ENCODE data around the gene ERI3.
A peak's percentile ranks its signal among the peaks of the same experiment; 100 is the strongest.

Gene ERI3

GRCh38 chr1:44246806-44247205 is 108.3 kb downstream of the ERI3 start:
- H3K27ac ChIP-seq = no peak overlapping the region
- no peak for DNase-seq (ENCODE audit: low spot score)
- TF ChIP-seq, protein P1, sequence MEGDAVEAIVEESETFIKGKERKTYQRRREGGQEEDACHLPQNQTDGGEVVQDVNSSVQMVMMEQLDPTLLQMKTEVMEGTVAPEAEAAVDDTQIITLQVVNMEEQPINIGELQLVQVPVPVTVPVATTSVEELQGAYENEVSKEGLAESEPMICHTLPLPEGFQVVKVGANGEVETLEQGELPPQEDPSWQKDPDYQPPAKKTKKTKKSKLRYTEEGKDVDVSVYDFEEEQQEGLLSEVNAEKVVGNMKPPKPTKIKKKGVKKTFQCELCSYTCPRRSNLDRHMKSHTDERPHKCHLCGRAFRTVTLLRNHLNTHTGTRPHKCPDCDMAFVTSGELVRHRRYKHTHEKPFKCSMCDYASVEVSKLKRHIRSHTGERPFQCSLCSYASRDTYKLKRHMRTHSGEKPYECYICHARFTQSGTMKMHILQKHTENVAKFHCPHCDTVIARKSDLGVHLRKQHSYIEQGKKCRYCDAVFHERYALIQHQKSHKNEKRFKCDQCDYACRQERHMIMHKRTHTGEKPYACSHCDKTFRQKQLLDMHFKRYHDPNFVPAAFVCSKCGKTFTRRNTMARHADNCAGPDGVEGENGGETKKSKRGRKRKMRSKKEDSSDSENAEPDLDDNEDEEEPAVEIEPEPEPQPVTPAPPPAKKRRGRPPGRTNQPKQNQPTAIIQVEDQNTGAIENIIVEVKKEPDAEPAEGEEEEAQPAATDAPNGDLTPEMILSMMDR (conservative IDR thresholded peaks at IDR 0.05; ENCODE audit: low read depth) = no peak
- ChIA-PET POLR2A (ENCODE audit: low non-redundant PET) (no interaction called here), CTCF (interaction anchor here (0.8 kb wide), 1 partner anchor 9 kb away, joined by 3 read pairs; no protein-coding TSS in a partner anchor)

- no peak for DNase-seq (ENCODE audit: low spot score)
- no peak overlapping the region for H3K27ac ChIP-seq
- TF ChIP-seq, protein P1 (conservative IDR thresholded peaks at IDR 0.05; ENCODE audit: low read depth) = no peak
- ChIA-PET POLR2A (ENCODE audit: low non-redundant PET) (interaction anchor here (0.6 kb wide), 1 partner anchor 237 kb away, joined by 3 read pairs; no protein-coding TSS in a partner anchor), CTCF (no interaction called here)
These were observed 110.1 kb downstream of the ERI3 start for GRCh38 chr1:44244986-44245385.

GRCh38 chr1:44243782-44244495 is 111.1 kb downstream of the ERI3 start:
- H3K27ac ChIP-seq = no peak overlapping the region
- POLR2A ChIA-PET (ENCODE audit: low non-redundant PET) = interaction anchor here (0.6 kb wide), 1 partner anchor 236 kb away, joined by 3 read pairs; no protein-coding TSS in a partner anchor
- TF ChIP-seq, protein P1 (conservative IDR thresholded peaks at IDR 0.05; ENCODE audit: low read depth) = no peak
- DNase-seq (ENCODE audit: low spot score) = no peak
- CTCF ChIA-PET = interaction anchor here (1.1 kb wide), 1 partner anchor 26 kb away, joined by 4 read pairs; no protein-coding TSS in a partner anchor

GRCh38 chr1:44242746-44243145 is 112.3 kb downstream of the ERI3 start:
- CTCF ChIA-PET = interaction anchor here (1.0 to 1.1 kb wide), 2 partner anchors 24 to 374 kb away, joined by 3 to 4 read pairs; no protein-coding TSS in a partner anchor
- H3K27ac ChIP-seq = no peak overlapping the region
- DNase-seq (ENCODE audit: low spot score) = no peak
- TF ChIP-seq, protein P1 (conservative IDR thresholded peaks at IDR 0.05; ENCODE audit: low read depth) = no peak
- POLR2A ChIA-PET (ENCODE audit: low non-redundant PET) = no interaction called here

GRCh38 chr1:44240802-44241671 is 114.0 kb downstream of the ERI3 start:
- H3K27ac ChIP-seq = 0 out of 2 replicates have a peak overlapping the region, but pooled peaks have one; percentile 3
- DNase-seq (ENCODE audit: low spot score) = no peak
- ChIA-PET CTCF (interaction anchor here (0.9 kb wide), 1 partner anchor 23 kb away, joined by 3 read pairs; no protein-coding TSS in a partner anchor), POLR2A (ENCODE audit: low non-redundant PET) (no interaction called here)
- TF ChIP-seq, protein P1 (conservative IDR thresholded peaks at IDR 0.05; ENCODE audit: low read depth) = no peak

DNA sequence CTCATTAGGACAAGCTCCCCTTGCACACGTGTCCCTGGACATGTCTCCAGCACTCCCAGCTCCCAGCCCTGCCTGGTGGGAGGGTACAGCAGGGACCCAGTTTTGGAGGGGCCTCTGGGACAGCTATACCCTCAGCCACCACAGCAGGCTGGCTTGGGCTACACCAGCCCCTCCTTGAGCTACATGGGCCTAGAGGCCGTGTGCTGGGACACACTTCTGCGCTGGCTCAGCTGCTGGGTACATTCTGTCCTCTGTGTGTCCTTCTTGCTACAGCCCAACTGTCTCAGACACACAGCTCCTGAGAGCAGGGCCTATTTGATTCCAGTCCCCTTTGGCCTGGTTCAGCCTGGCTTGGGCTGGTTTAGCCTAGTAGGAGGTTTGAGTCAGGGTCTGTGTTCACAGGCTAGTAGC is 115.1 kb downstream of the ERI3 start:
- H3K27ac ChIP-seq = peak overlapping the region; percentile 11; the same call in 1 of the 2 replicates
- TF ChIP-seq, protein P1 (conservative IDR thresholded peaks at IDR 0.05; ENCODE audit: low read depth) = no peak
- ChIA-PET POLR2A (ENCODE audit: low non-redundant PET) (interaction anchor here (0.5 kb wide), 1 partner anchor 1353 kb away, joined by 6 read pairs; no protein-coding TSS in a partner anchor), CTCF (interaction anchor here (0.9 kb wide), 1 partner anchor 22 kb away, joined by 3 read pairs; no protein-coding TSS in a partner anchor)
- no peak for DNase-seq (ENCODE audit: low spot score)
